Thyroid gland (tissue), 4 donors: Measurements from ENCODE around the gene NR6A1. TPM values are rescaled to one million over a fixed set of nuclear protein-coding genes. Genes with fewer than 3 reads are reported as not detected.

Experiments
- DNase-seq, 2 donors: peaks; one replicate each; pipeline ENCODE4 v3.0.0-alpha.2; 2019
- H3K27ac ChIP-seq, 3 donors: fragments of 200-600 bp; sonication (generic); 1 replicate in 2 of 3; 2 replicates in 1 of 3; pipeline ENCODE4 v1.5.1; 2016 to 2019; ENCODE audit warnings: mild to moderate bottlenecking in 1 of 3, moderate library complexity in 1 of 3
- H3K27me3 ChIP-seq: fragments of 200-600 bp; sonication (generic); one replicate; pipeline ENCODE4 v1.5.1; 2019
- H3K36me3 ChIP-seq, 2 donors: fragments of 200-600 bp; sonication (generic); one replicate each; pipeline ENCODE4 v1.5.1; 2016 to 2019
- H3K4me1 ChIP-seq, 2 donors: fragments of 200-600 bp; sonication (generic); one replicate each; pipeline ENCODE4 v1.5.1; 2017 to 2019
- H3K4me3 ChIP-seq, 3 donors: fragments of 200-600 bp; sonication (generic); replicated peaks in 1 of 3; 1 replicate in 2 of 3; 2 replicates in 1 of 3; pipeline ENCODE4 v1.5.1; 2016; ENCODE audit warnings: mild to moderate bottlenecking in 1 of 3
- H3K9me3 ChIP-seq: fragments of 200-600 bp; sonication (generic); one replicate; pipeline ENCODE4 v1.5.1; 2017
- CTCF ChIP-seq, 6 experiments: fragments of 200-600 bp in 3 of 6; fragments of 450-650 bp in 3 of 6; sonication (generic) in 3 of 6; IDR thresholded peaks; one replicate each; pipeline ENCODE4 v1.5.1; 2016 to 2019; ENCODE audit warnings: antibody characterized with exemption in 6 of 6, mild to moderate bottlenecking in 2 of 6, inconsistent platforms in 1 of 6, moderate library complexity in 1 of 6
- POLR2A ChIP-seq, 2 donors: fragments of 450-650 bp; IDR thresholded peaks; one replicate each; pipeline ENCODE4 v1.6.1; 2017; ENCODE audit warnings: antibody characterized with exemption in 2 of 2, mild to moderate bottlenecking in 2 of 2, moderate library complexity in 1 of 2
- WGBS, 2 donors: methylation state at CpG; one replicate each; pipeline ENCODE4 v1.1.5; 2017; 5-methylcytosine and 5-hydroxymethylcytosine counted together
- intact Hi-C: fragments of 100-400 bp; cut with DNase I; formaldehyde crosslinking; loops from one replicate; pipeline ENCODE4 v1.15.1; 2023
- total RNA-seq, 4 donors: library from RNA; depleted of rRNA; stranded (reverse); fragments of >200 nt; gene quantifications; one replicate each; pipeline ENCODE4 v1.2.3, GENCODE V29; 2016

Gene NR6A1
- total RNA-seq, 4 donors from 2014 or later: 15.3 to 25.0 (median 19.3) TPM

DNA sequence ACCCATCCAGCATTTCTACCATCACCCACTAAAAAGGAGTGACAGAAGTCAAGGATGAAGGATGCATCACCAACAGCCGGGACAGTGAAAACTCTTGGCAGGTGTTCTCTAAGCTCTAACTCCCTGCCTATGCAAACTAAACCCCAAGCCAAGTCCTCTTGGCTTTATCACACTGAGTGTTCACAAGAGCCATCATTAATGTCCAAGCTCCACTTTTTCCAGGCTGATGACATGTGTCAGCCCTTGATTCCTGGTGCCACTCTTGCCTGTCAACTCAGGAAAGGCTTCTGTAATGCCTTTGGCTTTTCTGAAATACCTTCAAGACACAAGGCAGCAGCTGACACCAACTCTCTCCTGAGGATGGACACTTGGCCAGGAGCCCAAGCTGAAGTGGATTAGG lies 86.9 kb downstream of the NR6A1 start:
- Histone ChIP-seq H3K27me3 (no peaks in the 10 kb centered on the region), H3K36me3 (no peaks in the 10 kb centered on the region), H3K9me3 (no peaks in the 10 kb centered on the region), H3K27ac (peak overlapping the region; percentile 2 to 54 (median 50)), H3K4me1 (peaks cover 37 to 48% of the 10 kb centered on the region in 2 donors), H3K4me3 (no peak overlapping the region)
- TF ChIP-seq CTCF (IDR thresholded peaks at IDR 0.05) (no peak), POLR2A (IDR thresholded peaks at IDR 0.05) (no peak)
- 25 to 38% methylated on average over 1 of the region's 1 CpG for WGBS, 2 donors
- intact Hi-C loops: no loop called here
- DNase-seq: peak; percentile 43 to 45

- Histone ChIP-seq H3K4me1 (peaks cover 37 to 52% of the 10 kb centered on the region in 2 donors), H3K27ac (no peak overlapping the region), H3K9me3 (no peaks in the 10 kb centered on the region), H3K27me3 (no peaks in the 10 kb centered on the region), H3K4me3 (no peak overlapping the region), H3K36me3 (no peaks in the 10 kb centered on the region)
- TF ChIP-seq CTCF (IDR thresholded peaks at IDR 0.05) (no peak), POLR2A (IDR thresholded peaks at IDR 0.05) (no peak)
- 96 to 97% methylated on average over 3 of the region's 3 CpGs for WGBS, 2 donors
- intact Hi-C loops: no loop called here
- no peak for DNase-seq
Observed at GRCh38 chr9:124683043-124683442, 88.1 kb downstream of the NR6A1 start.

GRCh38 chr9:124680714-124681390 lies 90.3 kb downstream of the NR6A1 start:
- H3K9me3 ChIP-seq: no peaks in the 10 kb centered on the region
- DNase-seq: no peak
- H3K4me1 ChIP-seq: peaks cover 40 to 53% of the 10 kb centered on the region in 2 donors
- H3K36me3 ChIP-seq: no peaks in the 10 kb centered on the region
- peak overlapping the region in 2 of 3 donors; percentile 30 to 60 for H3K27ac ChIP-seq
- no peak overlapping the region for H3K4me3 ChIP-seq
- no peaks in the 10 kb centered on the region for H3K27me3 ChIP-seq
- no peak for TF ChIP-seq CTCF (IDR thresholded peaks at IDR 0.05)
- TF ChIP-seq POLR2A (IDR thresholded peaks at IDR 0.05): no peak
- 43 to 47% methylated on average over 1 of the region's 1 CpG for WGBS, 2 donors
- intact Hi-C loops: no loop called here

- peak overlapping the region in 1 of 3 donors; percentile 30 for H3K27ac ChIP-seq
- H3K4me3 ChIP-seq: no peak overlapping the region
- no peaks in the 10 kb centered on the region for H3K27me3 ChIP-seq
- no peaks in the 10 kb centered on the region for H3K36me3 ChIP-seq
- no peaks in the 10 kb centered on the region for H3K9me3 ChIP-seq
- no peak for TF ChIP-seq POLR2A (IDR thresholded peaks at IDR 0.05)
- no peak for TF ChIP-seq CTCF (IDR thresholded peaks at IDR 0.05)
- H3K4me1 ChIP-seq: peaks cover 42 to 55% of the 10 kb centered on the region in 2 donors
- WGBS, 2 donors: 95 to 98% methylated on average over 1 of the region's 1 CpG
- intact Hi-C loops: no loop called here
- no peak for DNase-seq
Observed at GRCh38 chr9:124680049-124680448, 91.1 kb downstream of the NR6A1 start.

DNA sequence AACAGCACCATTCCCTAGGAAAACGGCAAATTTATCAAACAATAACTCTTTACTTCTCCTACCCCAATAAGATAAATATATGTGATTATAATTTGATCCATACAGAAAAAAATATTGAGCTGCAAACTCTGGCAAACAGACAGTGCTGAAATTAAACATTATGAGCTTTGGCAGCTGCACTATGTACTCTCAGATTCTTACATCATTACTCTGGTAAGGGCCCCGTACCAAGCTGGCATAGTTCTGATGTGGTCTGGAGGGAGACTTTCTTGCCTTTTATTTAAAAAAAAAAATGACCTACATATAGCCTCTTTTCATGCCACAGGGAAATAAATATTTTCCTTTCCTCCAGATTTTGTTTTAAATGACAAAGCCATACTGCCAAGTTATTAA lies 95.0 kb downstream of the NR6A1 start:
- 48 to 49% methylated on average over 2 of the region's 2 CpGs for WGBS, 2 donors
- Histone ChIP-seq H3K9me3 (no peaks in the 10 kb centered on the region), H3K36me3 (no peaks in the 10 kb centered on the region), H3K4me3 (no peak overlapping the region), H3K27me3 (no peaks in the 10 kb centered on the region), H3K27ac (peak overlapping the region in 2 of 3 donors; percentile 19 to 43), H3K4me1 (peaks cover 26 to 39% of the 10 kb centered on the region in 2 donors)
- TF ChIP-seq POLR2A (IDR thresholded peaks at IDR 0.05) (no peak), CTCF (IDR thresholded peaks at IDR 0.05) (no peak)
- DNase-seq: peak in 1 of 2 donors; percentile 37
- intact Hi-C loops: no loop called here
